TTC549 (cell line): ENCODE results near the gene DMXL2.
"Not testable (repeated sequence)": the region's sequence is repeated elsewhere in the genome, so short reads cannot be mapped to it uniquely, and the experiment has no call there.

Experiments used
- FAIRE-seq: peaks from 2 replicates; lab custom pipeline; 2012; peaks lifted over from hg19 to GRCh38; lab: Jason Lieb, UNC

The DMXL2 gene

GRCh38 chr15:51624022-51624421 is 1.5 kb upstream of the DMXL2 start:
- FAIRE-seq, result no peak

GRCh38 chr15:51623386-51623938 is 891 bp upstream of the DMXL2 start:
- no peak for FAIRE-seq

- FAIRE-seq, result no peak
Observed at GRCh38 chr15:51621936-51622603, 501 bp downstream of the DMXL2 start.

GRCh38 chr15:51621155-51621765 is 1.3 kb downstream of the DMXL2 start:
- FAIRE-seq, result no peak

- FAIRE-seq, result no peak
Observed at GRCh38 chr15:51620641-51621040, 1.9 kb downstream of the DMXL2 start.

- FAIRE-seq, result no peak
Observed at GRCh38 chr15:51620122-51620521, 2.4 kb downstream of the DMXL2 start.

GRCh38 chr15:51619331-51620035 is 3.1 kb downstream of the DMXL2 start:
- FAIRE-seq, result no peak

GRCh38 chr15:51617886-51618285 is 4.7 kb downstream of the DMXL2 start:
- no peak for FAIRE-seq

- FAIRE-seq, result no peak
Observed at GRCh38 chr15:51613951-51614350, 8.6 kb downstream of the DMXL2 start.

GRCh38 chr15:51612669-51613068 is 9.9 kb downstream of the DMXL2 start:
- not testable (repeated sequence) for FAIRE-seq

- FAIRE-seq, result not testable (repeated sequence)
Observed at GRCh38 chr15:51603462-51603948, 19.1 kb downstream of the DMXL2 start.

GRCh38 chr15:51603002-51603401 is 19.6 kb downstream of the DMXL2 start:
- FAIRE-seq, result no peak

- no peak for FAIRE-seq
Observed at GRCh38 chr15:51602484-51602883, 20.1 kb downstream of the DMXL2 start.

- no peak for FAIRE-seq
Observed at GRCh38 chr15:51601801-51602200, 20.8 kb downstream of the DMXL2 start.

GRCh38 chr15:51600114-51600513 is 22.5 kb downstream of the DMXL2 start:
- FAIRE-seq, result no peak

- FAIRE-seq, result no peak
Observed at GRCh38 chr15:51589881-51590568, 32.5 kb downstream of the DMXL2 start.

GRCh38 chr15:51588966-51589365 is 33.6 kb downstream of the DMXL2 start:
- no peak for FAIRE-seq

- FAIRE-seq, result no peak
Observed at GRCh38 chr15:51585986-51586385, 36.6 kb downstream of the DMXL2 start.

- FAIRE-seq, result no peak
Observed at GRCh38 chr15:51580982-51581381, 41.6 kb downstream of the DMXL2 start.

- FAIRE-seq, result no peak
Observed at GRCh38 chr15:51580385-51580784, 42.2 kb downstream of the DMXL2 start.

GRCh38 chr15:51579012-51579411 is 43.6 kb downstream of the DMXL2 start:
- FAIRE-seq, result no peak

- no peak for FAIRE-seq
Observed at GRCh38 chr15:51577636-51578304, 44.8 kb downstream of the DMXL2 start.
